ENCODE data around the gene FIP1L1. TPM values are rescaled to one million over a fixed set of nuclear protein-coding genes. Genes with fewer than 3 reads are reported as not detected.

The FIP1L1 gene
- total and polyA plus RNA-seq, 5 donors: 24.8 to 33.6 (median 30.8) TPM

DNA sequence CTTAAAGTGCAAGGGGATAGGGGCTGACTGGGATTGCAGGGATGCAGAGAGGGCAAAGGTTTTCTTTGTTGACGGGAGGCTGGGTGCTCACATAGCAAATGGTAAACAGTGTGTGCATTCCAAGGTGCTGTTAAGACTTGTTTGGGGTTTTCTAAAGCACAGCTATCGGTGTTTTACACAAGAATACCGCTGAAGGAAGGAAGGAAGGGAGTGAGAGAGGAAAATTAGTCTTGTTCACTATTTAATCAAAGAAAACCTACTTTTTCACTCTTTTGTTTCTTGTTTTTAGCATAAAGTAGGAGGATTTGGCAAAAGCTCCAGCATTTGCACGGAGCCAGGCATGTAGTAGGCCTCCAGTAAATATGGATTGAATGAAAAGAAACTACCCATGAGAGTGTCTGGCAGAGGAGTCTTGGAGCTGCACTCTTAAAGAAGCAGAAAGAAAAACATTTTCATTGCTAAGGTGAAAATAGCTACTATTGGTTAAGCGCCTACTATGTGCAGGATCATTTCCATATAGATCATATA is 99.7 kb downstream of the FIP1L1 start:
- ATAC-seq (no peak), DNase-seq (no peak)
- H3K27me3 ChIP-seq (ENCODE audit: control insufficient read depth, insufficient read depth): no peaks in the 10 kb centered on the region
- no peaks in the 10 kb centered on the region for H3K4me1 ChIP-seq (ENCODE audit: control insufficient read depth, insufficient read depth, low read length)
- 77% methylated on average over 5 of the region's 5 CpGs for WGBS
- H3K4me3 ChIP-seq (ENCODE audit: low read length): no peak overlapping the region
- intact Hi-C loops (cut with DNase I): no loop called here
- no peak overlapping the region for H3K27ac ChIP-seq (ENCODE audit: low read length)
- no peaks in the 10 kb centered on the region for H3K9me3 ChIP-seq (ENCODE audit: control insufficient read depth, low read length)

DNA sequence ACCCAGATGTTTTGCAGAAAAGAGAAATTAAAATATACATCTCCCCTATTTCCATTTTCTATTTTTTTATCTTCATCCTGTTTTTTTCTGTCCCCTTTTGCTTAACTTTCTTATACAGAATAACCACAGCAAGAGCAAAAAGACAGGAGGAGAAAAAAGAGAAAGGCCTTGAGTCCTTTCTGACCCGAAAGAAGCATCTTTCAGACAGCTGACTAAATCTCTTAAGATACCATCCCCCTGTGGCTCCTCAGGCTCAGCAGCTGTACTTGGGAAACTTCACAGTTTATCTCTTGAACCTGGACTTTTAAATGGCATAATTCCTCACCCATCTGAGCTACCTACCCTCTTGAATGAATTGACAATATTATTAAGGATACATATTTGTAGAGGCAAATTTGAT is 100.2 kb downstream of the FIP1L1 start:
- ATAC-seq (no peak), DNase-seq (no peak)
- WGBS: 73% methylated on average over 1 of the region's 1 CpG
- no peaks in the 10 kb centered on the region for H3K9me3 ChIP-seq (ENCODE audit: control insufficient read depth, low read length)
- no peak overlapping the region for H3K4me3 ChIP-seq (ENCODE audit: low read length)
- H3K4me1 ChIP-seq (ENCODE audit: control insufficient read depth, insufficient read depth, low read length): no peaks in the 10 kb centered on the region
- H3K27ac ChIP-seq (ENCODE audit: low read length): no peak overlapping the region
- intact Hi-C loops (cut with DNase I): no loop called here
- H3K27me3 ChIP-seq (ENCODE audit: control insufficient read depth, insufficient read depth): no peaks in the 10 kb centered on the region

DNA sequence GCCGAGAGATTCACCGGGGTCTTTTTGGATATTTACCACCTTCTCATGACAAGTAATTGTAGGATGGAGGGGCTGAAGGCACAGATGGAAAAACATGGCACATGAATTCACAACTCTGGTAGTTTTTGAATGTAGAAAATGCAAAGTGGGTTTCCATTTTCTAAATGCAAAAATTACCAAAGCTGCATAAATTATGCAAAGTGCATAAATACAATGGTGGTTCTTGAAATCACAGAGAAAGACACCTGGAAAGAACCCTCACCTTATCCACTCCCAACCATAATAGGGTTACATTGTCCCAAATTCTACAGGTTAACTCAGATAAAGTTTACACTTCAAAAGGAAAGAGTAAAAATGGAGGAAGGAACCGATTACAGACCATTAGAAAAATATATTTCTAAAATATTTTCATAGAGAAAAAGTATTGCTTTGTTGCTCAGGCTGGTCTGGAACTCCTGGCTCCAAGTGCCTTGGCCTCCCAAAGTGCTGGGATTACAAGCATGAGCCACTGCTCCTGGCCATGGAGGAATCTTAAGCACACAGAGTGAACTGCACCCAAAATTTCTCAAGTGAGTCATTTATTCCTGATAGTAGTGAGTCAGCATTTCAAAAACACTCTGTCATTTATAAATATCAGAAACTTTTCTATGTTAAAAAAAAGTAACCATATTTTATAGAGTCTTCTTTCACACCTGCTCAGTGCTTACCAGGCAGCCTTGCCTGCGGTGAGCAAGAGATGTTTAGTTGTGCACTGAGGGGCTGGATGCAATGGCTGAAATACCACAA is 101.4 kb downstream of the FIP1L1 start:
- ATAC-seq (no peak), DNase-seq (no peak)
- H3K4me3 ChIP-seq (ENCODE audit: low read length): no peak overlapping the region
- H3K27ac ChIP-seq (ENCODE audit: low read length): no peak overlapping the region
- no peaks in the 10 kb centered on the region for H3K4me1 ChIP-seq (ENCODE audit: control insufficient read depth, insufficient read depth, low read length)
- H3K9me3 ChIP-seq (ENCODE audit: control insufficient read depth, low read length): no peaks in the 10 kb centered on the region
- 98% methylated on average over 4 of the region's 4 CpGs for WGBS
- intact Hi-C loops (cut with DNase I): no loop called here
- H3K27me3 ChIP-seq (ENCODE audit: control insufficient read depth, insufficient read depth): no peaks in the 10 kb centered on the region

GRCh38 chr4:53479736-53480525 is 102.5 kb downstream of the FIP1L1 start:
- 94% methylated on average over 5 of the region's 5 CpGs for WGBS
- no peak overlapping the region for H3K4me3 ChIP-seq (ENCODE audit: low read length)
- no peak for ATAC-seq

GRCh38 chr4:53480909-53481308 is 103.5 kb downstream of the FIP1L1 start:
- H3K27me3 ChIP-seq (ENCODE audit: control insufficient read depth, insufficient read depth): no peaks in the 10 kb centered on the region
- ATAC-seq (no peak), DNase-seq (no peak)
- 93% methylated on average over 2 of the region's 2 CpGs for WGBS
- no peaks in the 10 kb centered on the region for H3K4me1 ChIP-seq (ENCODE audit: control insufficient read depth, insufficient read depth, low read length)
- no peaks in the 10 kb centered on the region for H3K9me3 ChIP-seq (ENCODE audit: control insufficient read depth, low read length)
- H3K4me3 ChIP-seq (ENCODE audit: low read length): no peak overlapping the region
- intact Hi-C loops (cut with DNase I): no loop called here
- H3K27ac ChIP-seq (ENCODE audit: low read length): no peak overlapping the region

More at GRCh38 chr4:53479736-53480525, 102.5 kb downstream of the FIP1L1 start:
- Histone ChIP-seq H3K4me1 (ENCODE audit: control insufficient read depth, insufficient read depth, low read length) (no peaks in the 10 kb centered on the region), H3K27me3 (ENCODE audit: control insufficient read depth, insufficient read depth) (no peaks in the 10 kb centered on the region), H3K9me3 (ENCODE audit: control insufficient read depth, low read length) (no peaks in the 10 kb centered on the region), H3K27ac (ENCODE audit: low read length) (no peak overlapping the region)
- intact Hi-C loops (cut with DNase I): no loop called here
- DNase-seq: no peak

DNA sequence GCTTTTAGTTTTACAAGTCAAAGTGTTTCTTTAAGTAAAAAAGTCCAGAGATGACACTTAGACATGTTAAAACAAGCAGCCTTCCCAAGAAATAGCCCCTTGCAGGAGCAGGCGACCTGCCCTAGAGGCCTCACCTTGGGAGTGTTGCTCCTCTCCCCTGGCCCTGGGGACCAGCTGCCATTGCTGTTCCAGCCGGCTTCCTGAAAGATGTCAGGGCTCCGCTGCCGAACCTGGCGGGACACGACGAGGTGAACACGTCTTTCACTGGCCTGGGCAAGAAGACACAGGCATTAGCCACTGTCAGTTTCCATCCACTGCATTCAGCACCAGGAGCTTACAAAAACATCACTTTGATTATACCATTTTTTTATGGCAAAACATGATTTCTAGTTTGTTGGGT is 104.1 kb downstream of the FIP1L1 start:
- DNase-seq (no peak), ATAC-seq (no peak)
- Histone ChIP-seq H3K27ac (ENCODE audit: low read length) (no peak overlapping the region), H3K4me3 (ENCODE audit: low read length) (no peak overlapping the region), H3K27me3 (ENCODE audit: control insufficient read depth, insufficient read depth) (no peaks in the 10 kb centered on the region), H3K9me3 (ENCODE audit: control insufficient read depth, low read length) (no peaks in the 10 kb centered on the region), H3K4me1 (ENCODE audit: control insufficient read depth, insufficient read depth, low read length) (no peaks in the 10 kb centered on the region)
- intact Hi-C loops (cut with DNase I): no loop called here
- WGBS: 92% methylated on average over 8 of the region's 8 CpGs

- WGBS: 92% methylated on average over 1 of the region's 1 CpG
- H3K27ac ChIP-seq (ENCODE audit: low read length): no peak overlapping the region
- H3K4me3 ChIP-seq (ENCODE audit: low read length): no peak overlapping the region
- ATAC-seq: no peak
- H3K27me3 ChIP-seq (ENCODE audit: control insufficient read depth, insufficient read depth): no peaks in the 10 kb centered on the region
- DNase-seq: no peak
- no peaks in the 10 kb centered on the region for H3K9me3 ChIP-seq (ENCODE audit: control insufficient read depth, low read length)
- intact Hi-C loops (cut with DNase I): no loop called here
- no peaks in the 10 kb centered on the region for H3K4me1 ChIP-seq (ENCODE audit: control insufficient read depth, insufficient read depth, low read length)
Observed at GRCh38 chr4:53483250-53483649, 105.8 kb downstream of the FIP1L1 start.

DNA sequence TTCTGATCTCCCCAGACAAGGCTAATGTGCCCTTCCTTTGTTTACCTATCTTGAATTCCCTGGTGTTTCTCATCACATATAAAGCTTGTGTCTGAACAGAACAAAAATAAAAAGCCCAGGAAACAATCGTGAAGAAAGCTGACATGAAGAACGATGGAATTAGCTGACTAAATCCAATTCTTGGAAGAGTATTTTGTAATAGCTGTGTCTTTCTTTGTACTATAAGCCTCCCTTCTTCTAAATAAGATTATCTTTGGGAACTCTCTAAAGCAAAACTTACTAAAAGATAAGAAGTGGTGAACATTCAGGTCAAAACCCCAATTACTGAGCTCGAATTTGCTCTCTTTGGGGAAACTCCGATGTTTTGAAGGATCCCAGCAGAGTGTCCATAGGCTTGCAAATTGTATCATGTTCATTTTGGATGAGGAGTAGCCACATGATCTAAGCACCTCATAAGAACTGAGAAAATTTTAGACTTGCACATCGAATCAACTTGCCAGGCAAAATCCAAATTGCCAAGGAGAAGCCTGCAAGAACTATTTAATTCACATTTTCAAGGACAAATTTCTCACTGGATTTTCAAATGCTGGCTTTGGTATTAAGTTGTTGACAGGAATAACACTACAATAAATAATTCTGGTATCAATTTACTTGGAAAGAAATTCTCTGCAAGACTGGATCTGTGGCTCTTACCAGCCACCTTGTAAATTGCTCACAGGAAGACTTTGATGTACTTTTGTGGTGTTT is 107.6 kb downstream of the FIP1L1 start:
- Histone ChIP-seq H3K4me3 (ENCODE audit: low read length) (no peak overlapping the region), H3K27ac (ENCODE audit: low read length) (peak overlapping the region; percentile 19), H3K9me3 (ENCODE audit: control insufficient read depth, low read length) (no peaks in the 10 kb centered on the region), H3K4me1 (ENCODE audit: control insufficient read depth, insufficient read depth, low read length) (no peaks in the 10 kb centered on the region), H3K27me3 (ENCODE audit: control insufficient read depth, insufficient read depth) (no peaks in the 10 kb centered on the region)
- intact Hi-C loops (cut with DNase I): no loop called here
- WGBS: 60% methylated on average over 5 of the region's 5 CpGs
- no peak for DNase-seq
- peak in 1 of 2 donors; percentile 50 for ATAC-seq

DNA sequence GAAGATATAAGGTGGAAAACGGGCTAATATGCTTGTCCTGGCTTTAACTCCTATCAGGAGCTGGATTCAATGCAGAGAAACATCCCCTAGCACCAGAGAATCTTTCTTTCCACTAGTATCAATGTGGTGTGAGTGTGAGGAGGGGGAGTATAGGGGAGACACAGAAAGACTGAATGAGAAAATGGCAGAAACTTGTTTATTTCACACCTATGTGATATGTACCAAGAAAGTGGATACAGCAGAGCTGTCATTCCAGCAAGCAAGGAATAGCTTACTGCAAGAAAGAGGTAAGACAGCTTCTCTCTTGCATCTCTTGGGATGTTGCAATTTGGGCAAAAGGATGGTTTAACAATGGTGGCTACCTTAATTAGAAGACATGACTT is 108.2 kb downstream of the FIP1L1 start:
- H3K27ac ChIP-seq (ENCODE audit: low read length): no peak overlapping the region
- no peak overlapping the region for H3K4me3 ChIP-seq (ENCODE audit: low read length)
- WGBS: 60% methylated on average over 1 of the region's 1 CpG
- no peaks in the 10 kb centered on the region for H3K27me3 ChIP-seq (ENCODE audit: control insufficient read depth, insufficient read depth)
- DNase-seq (no peak), ATAC-seq (no peak)
- intact Hi-C loops (cut with DNase I): no loop called here
- no peaks in the 10 kb centered on the region for H3K4me1 ChIP-seq (ENCODE audit: control insufficient read depth, insufficient read depth, low read length)
- no peaks in the 10 kb centered on the region for H3K9me3 ChIP-seq (ENCODE audit: control insufficient read depth, low read length)

GRCh38 chr4:53487766-53488165 is 110.3 kb downstream of the FIP1L1 start:
- intact Hi-C loops (cut with DNase I): no loop called here
- no peak overlapping the region for H3K27ac ChIP-seq (ENCODE audit: low read length)
- no peak for DNase-seq

More at GRCh38 chr4:53487766-53488165, 110.3 kb downstream of the FIP1L1 start:
- no peaks in the 10 kb centered on the region for H3K27me3 ChIP-seq (ENCODE audit: control insufficient read depth, insufficient read depth)
- H3K4me3 ChIP-seq (ENCODE audit: low read length): no peak overlapping the region
- ATAC-seq: no peak
- H3K9me3 ChIP-seq (ENCODE audit: control insufficient read depth, low read length): no peaks in the 10 kb centered on the region
- no peaks in the 10 kb centered on the region for H3K4me1 ChIP-seq (ENCODE audit: control insufficient read depth, insufficient read depth, low read length)
